Spinal cord (tissue), 10 donors: ENCODE measurements around the gene CRIM1. TPM values are rescaled to one million over a fixed set of nuclear protein-coding genes. Genes with fewer than 3 reads are reported as not detected.

Source experiments
- DNase-seq, 6 donors: peaks; one replicate each; pipeline versions ENCODE4 v3.0.0 to v3.0.0-alpha.2; 2013 to 2015; ENCODE audit warnings: low spot score in 6 of 6, low read depth in 4 of 6
- H3K27ac ChIP-seq: one replicate; pipeline ENCODE4 v1.5.1; 2013; ENCODE audit warnings: low read depth, low read length, control low read depth
- H3K27me3 ChIP-seq: one replicate; pipeline ENCODE4 v1.6.1; 2013; ENCODE audit warnings: low read length; ENCODE audit not compliant: control insufficient read depth, insufficient read depth
- H3K36me3 ChIP-seq: one replicate; pipeline ENCODE4 v1.6.1; 2013; ENCODE audit warnings: low read length; ENCODE audit not compliant: control insufficient read depth, insufficient read depth
- H3K4me1 ChIP-seq: one replicate; pipeline ENCODE4 v1.6.1; 2013; ENCODE audit warnings: low read length; ENCODE audit not compliant: control insufficient read depth, insufficient read depth
- H3K4me3 ChIP-seq: one replicate; pipeline ENCODE4 v1.5.1; 2013; ENCODE audit warnings: low read depth, low read length, control low read depth
- H3K9me3 ChIP-seq: one replicate; pipeline ENCODE4 v1.6.1; 2013; ENCODE audit warnings: low read length; ENCODE audit not compliant: control insufficient read depth, insufficient read depth
- WGBS: methylation state at CpG from one replicate; pipeline ENCODE4 v1.1.5; 2013; ENCODE audit warnings: missing lambda C conversion rate; ENCODE audit not compliant: insufficient coverage; 5-methylcytosine and 5-hydroxymethylcytosine counted together
- polyA plus RNA-seq, 2 donors: library from polyadenylated mRNA; unstranded; fragments of 120-200 nt; gene quantifications; one replicate each; pipeline ENCODE4 v1.2.1, GENCODE V29; 2013; ENCODE audit not compliant: insufficient read length in 2 of 2
- total RNA-seq, 2 donors: library from RNA; depleted of rRNA in 1 of 2; stranded (reverse); fragments of 120-200 nt in 1 of 2; fragments of >200 nt in 1 of 2; gene quantifications; one replicate each; pipeline versions ENCODE4 v1.2.3 to v1.2.4, GENCODE V29; 2013 to 2014
- donor health status: healthy.

CRIM1 gene
- total and polyA plus RNA-seq, 4 donors = 35.9 to 63.5 (median 49.3) TPM

- H3K4me3 ChIP-seq = no peak overlapping the region
- WGBS = 21% methylated on average over 3 of the region's 5 CpGs
- H3K27ac ChIP-seq = no peak overlapping the region
- no peaks in the 10 kb centered on the region for H3K9me3 ChIP-seq
- H3K4me1 ChIP-seq = no peaks in the 10 kb centered on the region
- no peaks in the 10 kb centered on the region for H3K36me3 ChIP-seq
- no peaks in the 10 kb centered on the region for H3K27me3 ChIP-seq
- peak in 4 of 6 donors; percentile 39 to 96 (median 56) for DNase-seq
Measured at GRCh38 chr2:36389091-36389564, 33.5 kb downstream of the CRIM1 start.

GRCh38 chr2:36389577-36389976, 34.0 kb downstream of the CRIM1 start:
- Histone ChIP-seq H3K4me1 (no peaks in the 10 kb centered on the region), H3K36me3 (no peaks in the 10 kb centered on the region), H3K27ac (no peak overlapping the region), H3K4me3 (no peak overlapping the region), H3K9me3 (no peaks in the 10 kb centered on the region), H3K27me3 (no peaks in the 10 kb centered on the region)
- DNase-seq = no peak
- 84% methylated on average over 2 of the region's 3 CpGs for WGBS

DNA sequence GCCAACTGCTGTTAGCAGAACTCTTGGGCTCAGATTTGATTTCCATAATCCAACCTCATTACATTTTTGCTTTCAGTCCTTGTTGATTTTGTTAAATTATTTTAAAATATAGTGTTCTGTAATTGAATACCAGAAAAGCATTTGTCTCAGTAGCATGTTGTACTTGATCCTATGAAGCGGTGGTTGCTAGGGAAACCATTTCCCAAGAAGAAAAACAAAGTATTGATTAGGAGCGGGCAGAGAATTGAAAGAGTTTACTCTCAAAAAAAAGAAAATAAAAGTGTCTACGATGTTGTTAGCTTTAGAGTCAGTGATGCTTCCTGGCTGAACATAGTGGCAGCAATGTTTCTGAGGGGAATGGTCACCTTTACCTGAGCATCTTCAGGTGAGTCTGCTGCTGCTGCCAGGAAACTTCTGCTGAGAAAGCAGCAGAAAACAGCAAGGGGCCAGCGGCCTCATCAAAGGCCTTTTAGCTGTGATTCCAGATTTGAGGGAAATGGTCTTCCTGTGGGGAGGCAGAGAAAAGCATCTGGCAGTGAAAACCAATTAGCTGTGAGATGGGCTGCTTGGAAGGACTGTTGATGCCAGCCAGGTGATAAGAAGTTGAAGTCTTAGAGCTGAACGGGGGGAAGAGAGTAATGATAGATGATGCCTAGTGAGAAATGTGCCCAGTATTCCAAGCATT, 37.1 kb downstream of the CRIM1 start:
- WGBS = 51% methylated on average over 3 of the region's 5 CpGs
- H3K9me3 ChIP-seq = no peaks in the 10 kb centered on the region
- no peaks in the 10 kb centered on the region for H3K27me3 ChIP-seq
- H3K4me3 ChIP-seq = no peak overlapping the region
- DNase-seq = peak in 1 of 6 donors; percentile 59
- H3K27ac ChIP-seq = no peak overlapping the region
- H3K4me1 ChIP-seq = no peaks in the 10 kb centered on the region
- H3K36me3 ChIP-seq = no peaks in the 10 kb centered on the region

- H3K36me3 ChIP-seq = no peaks in the 10 kb centered on the region
- H3K27me3 ChIP-seq = no peaks in the 10 kb centered on the region
- no peak for DNase-seq
- no peaks in the 10 kb centered on the region for H3K4me1 ChIP-seq
- H3K27ac ChIP-seq = no peak overlapping the region
- H3K9me3 ChIP-seq = no peaks in the 10 kb centered on the region
- 91% methylated on average over 4 of the region's 4 CpGs for WGBS
- no peak overlapping the region for H3K4me3 ChIP-seq
Measured at GRCh38 chr2:36393738-36394256, 38.2 kb downstream of the CRIM1 start.

- DNase-seq = no peak
- no CpG with 5 or more reads among the region's 6 CpGs for whole genome bisulfite sequencing
- no peaks in the 10 kb centered on the region for H3K36me3 ChIP-seq
- no peaks in the 10 kb centered on the region for H3K27me3 ChIP-seq
- no peaks in the 10 kb centered on the region for H3K9me3 ChIP-seq
- H3K4me3 ChIP-seq = no peak overlapping the region
- no peaks in the 10 kb centered on the region for H3K4me1 ChIP-seq
- no peak overlapping the region for H3K27ac ChIP-seq
Measured at GRCh38 chr2:36394804-36395203, 39.2 kb downstream of the CRIM1 start.

GRCh38 chr2:36395866-36396265, 40.3 kb downstream of the CRIM1 start:
- 100% methylated on average over 3 of the region's 4 CpGs for WGBS
- Histone ChIP-seq H3K4me3 (no peak overlapping the region), H3K9me3 (no peaks in the 10 kb centered on the region), H3K27me3 (no peaks in the 10 kb centered on the region), H3K4me1 (no peaks in the 10 kb centered on the region), H3K36me3 (no peaks in the 10 kb centered on the region), H3K27ac (no peak overlapping the region)
- no peak for DNase-seq

- Histone ChIP-seq H3K36me3 (no peaks in the 10 kb centered on the region), H3K4me1 (no peaks in the 10 kb centered on the region), H3K27me3 (no peaks in the 10 kb centered on the region), H3K9me3 (no peaks in the 10 kb centered on the region), H3K4me3 (no peak overlapping the region), H3K27ac (no peak overlapping the region)
- WGBS = 86% methylated on average over 6 of the region's 9 CpGs
- DNase-seq = peak in 1 of 6 donors; percentile 56
Measured at GRCh38 chr2:36396878-36397539, 41.4 kb downstream of the CRIM1 start.

GRCh38 chr2:36397728-36398413, 42.3 kb downstream of the CRIM1 start:
- Histone ChIP-seq H3K4me1 (no peaks in the 10 kb centered on the region), H3K27ac (no peak overlapping the region), H3K9me3 (no peaks in the 10 kb centered on the region), H3K36me3 (no peaks in the 10 kb centered on the region), H3K4me3 (no peak overlapping the region), H3K27me3 (no peaks in the 10 kb centered on the region)
- 95% methylated on average over 2 of the region's 7 CpGs for WGBS
- no peak for DNase-seq

- Histone ChIP-seq H3K9me3 (no peaks in the 10 kb centered on the region), H3K4me3 (no peak overlapping the region), H3K27me3 (no peaks in the 10 kb centered on the region), H3K4me1 (no peaks in the 10 kb centered on the region), H3K27ac (no peak overlapping the region), H3K36me3 (no peaks in the 10 kb centered on the region)
- WGBS = 96% methylated on average over 2 of the region's 2 CpGs
- DNase-seq = no peak
Measured at GRCh38 chr2:36399050-36399449, 43.5 kb downstream of the CRIM1 start.
